GM21390 (cell line): Measurements from ENCODE around the gene VPS11.
A peak's percentile ranks its signal among the peaks of the same experiment; 100 is the strongest.

Experiments used
- ATAC-seq: cut with Tn5 transposase; IDR thresholded peaks from one replicate; pipeline ENCODE4 v1.9.1; 2021; ENCODE audit not compliant: unreplicated experiment

VPS11 gene

GRCh38 chr11:119078675-119079420, 11.2 kb downstream of the VPS11 start:
- ATAC-seq, result no peak

GRCh38 chr11:119081682-119082260, 14.2 kb downstream of the VPS11 start:
- ATAC-seq, result no peak

GRCh38 chr11:119084663-119085436, 17.2 kb downstream of the VPS11 start, which contains the start of gene HMBS:
HMBS (plus strand) TSS chr11:119084881; CDS start chr11:119085034, 153 bp downstream.
- peak; percentile 92 for ATAC-seq

GRCh38 chr11:119085437-119085847, 17.8 kb downstream of the VPS11 start:
- ATAC-seq, result no peak

GRCh38 chr11:119087123-119087522, 19.5 kb downstream of the VPS11 start:
- ATAC-seq, result no peak

- ATAC-seq, result no peak
Observed at GRCh38 chr11:119087747-119088241, 20.2 kb downstream of the VPS11 start.

- no peak for ATAC-seq
Observed at GRCh38 chr11:119088406-119088805, 20.8 kb downstream of the VPS11 start.

GRCh38 chr11:119089319-119089718, 21.7 kb downstream of the VPS11 start:
- ATAC-seq, result no peak

- ATAC-seq, result no peak
Observed at GRCh38 chr11:119091178-119091577, 23.6 kb downstream of the VPS11 start.

- ATAC-seq, result no peak
Observed at GRCh38 chr11:119091966-119092879, 24.6 kb downstream of the VPS11 start.

- no peak for ATAC-seq
Observed at GRCh38 chr11:119092880-119093842, 25.5 kb downstream of the VPS11 start.

GRCh38 chr11:119093942-119094815, 26.6 kb downstream of the VPS11 start:
- peak; percentile 6 for ATAC-seq

GRCh38 chr11:119094816-119095065, 27.1 kb downstream of the VPS11 start:
- ATAC-seq, result peak; percentile 36

- ATAC-seq, result peak; percentile 77
Observed at GRCh38 chr11:119095066-119095880, 27.7 kb downstream of the VPS11 start.

GRCh38 chr11:119099711-119100110, 32.1 kb downstream of the VPS11 start:
- no peak for ATAC-seq

- no peak for ATAC-seq
Observed at GRCh38 chr11:119100246-119100970, 32.8 kb downstream of the VPS11 start.
